Stimulated activated CD4-positive, alpha-beta T cell treated with anti-CD3 and anti-CD28 coated beads, Interleukin-1b, Interleukin-23, amount 100 ng/mL, for 1 hour (primary cell): ENCODE data around the gene ZBTB45.
A peak's percentile ranks its signal among the peaks of the same experiment; 100 is the strongest.
"Not testable (repeated sequence)": the region's sequence is repeated elsewhere in the genome, so short reads cannot be mapped to it uniquely, and the experiment has no call there.

ENCODE experiments used
- DNase-seq, 2 donors: peaks; one replicate each; pipeline ENCODE4 v3.0.0-alpha.2; 2020; ENCODE audit warnings: low read depth in 2 of 2

Gene ZBTB45

DNA sequence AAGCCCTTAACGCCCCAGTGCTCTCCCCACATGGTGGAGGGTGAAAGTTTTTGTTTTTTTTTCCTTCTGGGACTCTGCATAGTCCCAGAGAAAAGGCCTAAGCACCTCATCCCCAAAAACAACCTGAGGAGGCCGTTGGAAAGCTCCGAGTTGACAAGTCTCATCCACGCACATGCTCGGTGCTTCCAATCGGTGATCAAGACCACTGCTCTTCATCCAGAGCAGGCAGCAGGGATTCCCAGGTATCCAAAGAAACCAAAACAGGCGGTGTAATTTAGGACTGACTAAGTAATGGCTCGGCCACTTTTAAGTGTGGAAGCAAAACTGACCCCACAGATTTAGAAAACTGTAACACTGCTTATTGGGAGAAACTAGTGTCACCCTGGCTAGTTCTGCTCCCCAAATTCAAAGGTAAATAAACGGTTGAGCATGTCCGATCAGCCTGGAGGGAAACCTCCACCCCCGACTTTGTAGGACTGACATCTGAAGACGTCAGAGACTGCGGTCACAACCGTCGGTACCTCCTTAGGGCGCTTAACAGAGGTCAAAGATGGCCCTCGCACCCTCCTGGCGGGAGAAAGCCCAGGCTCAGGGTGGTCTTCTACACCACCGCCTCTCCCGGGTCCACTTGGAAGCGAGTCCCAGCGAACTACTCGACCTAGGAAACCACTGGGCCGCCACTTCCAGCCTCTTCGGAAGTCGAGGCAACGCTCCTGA lies 44.5 kb downstream of the ZBTB45 start:
- DNase-seq, result no peak

DNA sequence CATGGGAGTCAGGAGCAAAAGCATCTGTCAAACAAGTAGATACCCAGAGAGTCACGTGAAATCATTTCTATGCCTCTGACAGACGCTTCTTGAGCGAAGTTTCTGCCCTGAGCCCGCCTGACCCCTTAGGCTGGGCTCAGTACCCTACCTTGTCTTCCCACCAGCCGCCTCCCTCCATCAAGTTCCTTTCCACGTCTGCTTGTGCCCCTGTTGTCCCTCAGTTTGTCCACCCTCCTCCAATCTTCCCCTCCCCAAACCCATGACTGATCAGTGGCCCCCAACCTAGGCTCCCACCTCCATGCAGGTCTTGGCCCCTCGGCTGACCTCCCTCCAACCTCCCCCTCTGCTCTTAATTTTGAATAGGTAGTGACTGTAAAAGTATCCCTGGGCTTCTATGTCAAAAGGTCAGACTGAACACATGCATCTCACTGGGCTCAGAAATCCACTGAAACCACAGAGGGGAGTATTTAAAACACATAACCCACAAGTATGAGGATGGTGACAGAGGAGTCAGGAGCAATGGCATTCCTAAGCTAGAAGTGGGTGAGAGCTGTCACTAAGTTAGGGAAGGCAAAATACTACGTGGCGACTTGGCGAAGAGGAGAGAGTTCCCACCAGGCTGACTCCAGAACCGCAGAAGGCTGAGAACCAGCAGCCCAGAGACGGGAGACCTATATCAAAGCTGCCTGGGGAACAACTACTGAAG lies 45.2 kb downstream of the ZBTB45 start:
- DNase-seq, result no peak

DNA sequence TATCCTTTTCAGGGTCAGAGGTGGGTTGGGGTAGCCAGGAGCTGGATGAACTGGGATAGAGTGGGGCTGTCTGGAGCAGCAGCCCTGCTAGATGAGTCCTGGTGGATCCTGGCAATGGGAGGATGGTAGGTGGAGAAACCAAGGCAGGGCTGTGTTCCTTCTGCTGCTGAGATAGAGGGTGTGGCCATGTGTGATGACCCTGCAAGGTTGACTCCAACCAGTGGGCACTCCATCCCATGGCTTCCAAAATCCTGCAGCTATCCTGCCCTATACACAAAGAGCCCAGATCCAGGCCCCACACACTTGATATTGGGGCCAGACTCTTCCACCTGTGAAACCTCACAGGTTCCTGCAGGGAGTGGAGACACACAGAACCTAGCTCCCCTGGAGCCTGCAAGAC lies 45.8 kb downstream of the ZBTB45 start:
- no peak for DNase-seq

DNA sequence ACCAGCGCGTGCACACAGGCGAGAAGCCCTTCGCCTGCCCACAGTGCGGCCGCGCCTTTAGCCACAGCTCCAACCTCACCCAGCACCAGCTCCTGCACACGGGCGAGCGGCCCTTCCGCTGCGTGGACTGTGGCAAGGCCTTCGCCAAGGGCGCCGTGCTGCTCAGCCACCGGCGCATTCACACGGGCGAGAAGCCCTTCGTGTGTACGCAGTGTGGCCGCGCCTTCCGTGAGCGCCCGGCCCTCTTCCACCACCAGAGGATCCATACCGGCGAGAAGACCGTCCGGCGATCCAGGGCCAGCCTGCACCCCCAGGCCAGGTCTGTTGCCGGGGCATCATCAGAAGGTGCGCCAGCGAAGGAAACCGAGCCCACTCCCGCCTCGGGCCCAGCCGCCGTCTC lies 47.9 kb downstream of the ZBTB45 start:
- no peak for DNase-seq

DNA sequence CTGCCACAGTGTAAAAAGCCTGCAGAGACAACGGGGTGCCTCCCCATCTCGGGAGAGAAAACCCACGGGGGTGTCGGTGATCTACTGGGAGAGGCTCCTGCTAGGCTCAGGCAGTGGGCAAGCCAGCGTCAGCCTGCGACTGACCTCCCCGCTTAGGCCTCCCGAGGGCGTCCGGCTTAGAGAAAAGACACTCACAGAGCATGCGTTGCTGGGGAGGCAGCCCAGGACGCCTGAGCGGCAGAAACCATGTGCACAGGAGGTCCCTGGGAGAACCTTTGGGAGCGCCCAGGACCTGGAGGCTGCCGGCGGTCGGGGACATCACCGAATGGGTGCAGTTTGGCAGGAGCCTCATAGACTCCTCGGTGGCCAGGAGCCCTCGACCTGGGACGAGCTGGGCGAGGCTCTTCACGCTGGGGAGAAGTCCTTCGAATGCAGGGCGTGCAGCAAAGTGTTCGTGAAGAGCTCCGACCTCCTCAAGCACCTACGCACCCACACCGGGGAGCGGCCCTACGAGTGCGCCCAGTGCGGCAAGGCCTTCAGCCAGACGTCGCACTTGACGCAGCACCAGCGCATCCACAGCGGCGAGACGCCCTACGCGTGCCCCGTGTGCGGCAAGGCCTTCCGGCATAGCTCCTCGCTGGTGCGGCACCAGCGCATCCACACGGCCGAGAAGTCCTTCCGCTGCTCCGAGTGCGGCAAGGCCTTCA lies 48.6 kb downstream of the ZBTB45 start:
- DNase-seq, result not testable (repeated sequence)

DNA sequence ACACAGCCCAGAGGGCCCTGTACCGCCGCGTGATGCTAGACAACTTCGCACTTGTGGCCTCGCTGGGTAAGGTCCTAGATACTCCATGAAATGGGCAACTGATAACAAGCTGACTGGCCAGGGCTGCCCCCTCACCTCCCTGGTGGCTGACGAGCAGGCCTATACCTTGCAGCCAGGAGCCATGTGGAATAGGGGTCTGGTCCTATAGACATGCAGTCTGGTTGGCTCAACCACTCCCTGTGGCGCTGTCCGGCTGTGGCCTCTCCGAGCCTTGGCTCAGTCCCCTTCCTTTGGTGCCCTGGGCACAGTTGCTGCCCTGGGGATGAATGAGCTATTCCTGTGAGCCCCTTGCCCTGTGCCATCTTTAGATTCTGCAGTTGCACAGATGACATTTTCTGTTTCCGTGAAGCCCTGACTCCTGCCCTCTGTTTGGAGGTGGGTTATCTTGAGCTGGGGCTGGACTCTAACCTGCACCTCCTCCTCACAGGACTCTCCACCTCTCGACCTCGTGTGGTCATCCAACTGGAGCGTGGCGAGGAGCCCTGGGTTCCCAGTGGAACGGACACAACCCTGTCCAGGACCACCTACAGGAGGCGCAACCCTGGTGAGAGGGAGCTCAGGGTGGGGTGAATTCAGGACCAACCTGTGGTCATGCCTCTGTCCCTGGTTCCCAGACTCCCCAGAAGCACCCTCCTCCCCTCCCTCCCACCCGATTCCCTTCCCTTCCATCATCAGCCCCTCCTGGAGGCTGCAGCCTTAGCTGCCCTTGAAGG lies 50.2 kb downstream of the ZBTB45 start:
- no peak for DNase-seq

DNA sequence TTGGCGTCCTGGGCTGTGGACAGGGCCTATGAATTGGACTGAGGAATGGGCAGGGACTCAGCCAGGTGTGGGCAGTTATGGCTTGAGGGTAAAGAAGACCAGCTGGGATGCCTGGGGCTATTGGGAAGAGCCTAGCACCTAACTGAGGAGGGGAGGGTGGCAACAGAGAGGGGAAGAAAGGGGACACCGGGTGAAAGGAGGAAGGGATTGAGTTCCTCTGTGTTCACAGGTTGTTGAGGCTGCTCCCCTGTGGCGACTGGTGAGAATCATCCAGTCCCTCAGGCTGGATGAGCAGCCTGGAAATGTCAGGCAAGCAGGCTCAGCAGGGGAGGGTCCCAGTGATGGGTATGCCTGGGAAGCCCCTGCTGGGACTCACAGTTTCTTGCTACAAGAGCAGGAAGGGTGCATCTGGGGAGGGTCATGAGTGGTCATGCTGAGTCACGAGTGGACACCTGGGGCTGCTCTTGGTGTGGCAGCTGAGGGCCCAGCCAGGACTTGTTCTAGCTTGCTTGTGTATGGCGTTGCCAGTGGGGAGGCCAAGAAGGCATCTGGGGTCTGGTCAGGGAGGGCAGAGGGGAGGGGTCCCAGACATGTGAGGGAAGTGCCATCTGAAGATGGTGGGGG lies 51.3 kb downstream of the ZBTB45 start:
- no peak for DNase-seq

DNA sequence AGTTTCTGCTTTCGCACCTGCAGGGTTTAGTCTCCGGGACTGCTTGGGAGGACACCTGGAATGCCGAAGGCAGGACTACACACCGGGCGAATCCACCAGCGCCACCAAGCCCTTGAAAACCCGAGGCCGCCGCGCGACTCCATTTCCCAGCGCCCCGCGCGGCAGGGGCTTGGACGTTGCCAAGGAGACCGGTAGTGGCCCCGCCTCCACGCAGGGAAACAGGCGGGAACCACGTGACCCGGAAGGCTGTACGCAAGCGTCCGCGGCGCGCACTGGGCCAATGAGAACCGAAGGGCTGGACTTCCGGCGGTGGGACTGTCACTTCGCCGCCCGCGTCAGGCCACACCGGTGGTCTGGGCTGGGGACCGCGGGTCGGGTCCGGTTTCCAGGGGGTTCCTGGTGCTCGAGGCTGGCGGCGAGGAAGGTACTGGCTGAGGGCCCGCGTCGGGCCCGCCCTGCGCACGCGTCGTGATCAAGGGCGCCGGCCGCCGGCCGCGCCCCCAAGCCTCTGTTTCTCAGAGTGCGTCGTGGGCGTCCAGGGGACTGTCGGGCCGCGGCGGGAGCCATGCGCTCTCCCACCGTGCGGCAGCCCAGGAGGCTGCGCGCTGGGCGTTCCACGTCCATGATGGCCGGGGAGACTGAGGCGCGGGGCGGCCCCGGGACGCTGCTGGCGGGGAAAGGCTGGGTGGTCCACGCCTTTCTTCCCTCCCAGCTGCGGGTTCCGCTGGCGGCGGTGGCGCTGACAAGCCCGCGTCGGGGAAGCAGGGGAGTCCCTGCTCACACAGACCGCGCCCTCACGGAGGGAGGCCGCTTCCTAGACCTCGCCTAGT lies 52.6 kb downstream of the ZBTB45 start, which contains the start of gene ZNF324:
TSS of gene ZNF324 (plus strand) at position 321 of the 830 bp plus-strand sequence. CDS start 2,106 bp downstream, outside the sequence.
- peak; percentile 89 to 91 for DNase-seq

DNA sequence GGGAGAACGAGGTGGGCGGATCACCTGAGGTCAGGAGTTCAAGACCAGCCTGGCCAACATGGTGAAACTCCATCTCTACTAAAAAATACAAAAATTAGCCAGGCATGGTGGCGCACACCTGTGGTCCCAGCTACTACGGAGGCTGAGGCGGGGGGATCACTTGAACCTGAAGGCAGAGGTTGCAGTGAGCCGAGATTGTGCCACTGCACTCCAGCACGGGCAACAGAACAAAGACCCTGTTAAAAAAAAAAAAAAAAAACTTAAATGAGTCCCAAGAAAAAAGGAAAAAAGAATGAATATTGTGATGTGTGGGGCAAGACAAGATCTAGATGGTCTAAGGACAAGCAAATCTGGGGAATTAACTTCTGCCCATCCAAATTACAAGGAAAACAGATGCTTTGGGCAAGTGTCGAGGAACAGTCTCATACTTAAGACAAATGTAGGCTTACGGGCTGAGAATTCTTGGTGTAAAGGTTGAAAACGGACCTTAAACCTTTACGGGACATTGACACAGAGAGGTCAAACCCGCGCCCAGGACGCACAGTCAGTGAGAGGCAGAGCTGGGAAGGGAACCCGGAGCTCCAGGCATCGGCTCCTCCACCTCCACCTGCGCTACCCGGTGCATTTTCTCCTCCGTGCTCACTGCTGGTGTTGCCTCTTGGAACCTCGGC lies 53.4 kb downstream of the ZBTB45 start:
- DNase-seq, result no peak
